SK-N-SH (cell line): ENCODE results near the gene TOX4. TPM values are rescaled to one million over a fixed set of nuclear protein-coding genes. Genes with fewer than 3 reads are reported as not detected.

ENCODE experiments used
- CTCF ChIA-PET: fragments of 300-600, 350-600 bp; formaldehyde crosslinking; extraction: SDS; loops from one replicate; lab custom pipeline; 2021; lab: Yijun Ruan, JAX
- POLR2A ChIA-PET: fragments of 350-600 bp; sonication (Branson Sonifier 250); formaldehyde crosslinking; extraction: SDS; loops from one replicate; lab custom pipeline; 2020; ENCODE audit warnings: antibody characterized with exemption, inconsistent platforms; lab: Yijun Ruan, JAX
- DNase-seq: peaks from one replicate; pipeline ENCODE4 v3.0.0; 2012
- H2AFZ ChIP-seq: fragments of 200-600 bp; sonication (generic); 2 replicates; pipeline ENCODE4 v1.8.1; 2016; ENCODE audit warnings: antibody characterized with exemption, mild to moderate bottlenecking, low read depth
- H3F3A ChIP-seq: fragments of 200-600 bp; sonication (generic); replicated peaks from 2 replicates; pipeline ENCODE3; 2016; ENCODE audit warnings: antibody characterized with exemption, mild to moderate bottlenecking; ENCODE audit not compliant: insufficient read depth
- H3K27ac ChIP-seq, 2 experiments: fragments of 200-500 bp in 1 of 2; fragments of 200-600 bp in 1 of 2; sonication (Bioruptor generic) in 1 of 2; sonication (generic), shearing (Covaris generic) in 1 of 2; 2 replicates each; pipeline versions ENCODE4 v1.5.1 to v1.6.1; 2014 to 2016; ENCODE audit warnings: low read depth in 2 of 2, inconsistent platforms in 1 of 2, low read length in 1 of 2, mild to moderate bottlenecking in 1 of 2, mixed read lengths in 1 of 2
- H3K27me3 ChIP-seq: fragments of 200-600 bp; sonication (generic), shearing (Covaris generic); 2 replicates; pipeline ENCODE4 v1.6.1; 2016; ENCODE audit warnings: mixed run types; ENCODE audit not compliant: insufficient read depth
- H3K36me3 ChIP-seq, 2 experiments: fragments of 200-500 bp in 1 of 2; fragments of 200-600 bp in 1 of 2; sonication (Bioruptor generic) in 1 of 2; sonication (generic) in 1 of 2; replicated peaks in 1 of 2; 2 replicates each; pipeline versions ENCODE3 to v1.5.1; 2014 to 2016; ENCODE audit warnings: low read length in 1 of 2, mild to moderate bottlenecking in 1 of 2; ENCODE audit not compliant: insufficient read depth in 2 of 2, control insufficient read depth in 1 of 2
- H3K4me1 ChIP-seq, 2 experiments: fragments of 200-500 bp in 1 of 2; fragments of 200-600 bp in 1 of 2; sonication (Bioruptor generic) in 1 of 2; sonication (generic), shearing (Covaris generic) in 1 of 2; 2 replicates each; pipeline versions ENCODE4 v1.5.1 to v1.6.1; 2014 to 2016; ENCODE audit warnings: low read depth in 1 of 2, low read length in 1 of 2, mixed run types in 1 of 2; ENCODE audit not compliant: insufficient read depth in 2 of 2, control insufficient read depth in 1 of 2
- H3K4me2 ChIP-seq: fragments of 200-600 bp; sonication (generic), shearing (Covaris generic); 2 replicates; pipeline ENCODE4 v1.6.1; 2017; ENCODE audit warnings: mixed run types
- H3K4me3 ChIP-seq, 2 experiments: fragments of 200-500 bp in 1 of 2; fragments of 200-600 bp in 1 of 2; sonication (Bioruptor generic) in 1 of 2; sonication (generic), shearing (Covaris generic) in 1 of 2; 2 replicates each; pipeline versions ENCODE4 v1.5.1 to v1.8.1; 2014 to 2016; ENCODE audit warnings: low read depth in 2 of 2, inconsistent platforms in 1 of 2, low read length in 1 of 2, mild to moderate bottlenecking in 1 of 2, mixed read lengths in 1 of 2, moderate library complexity in 1 of 2
- H3K79me2 ChIP-seq: fragments of 200-600 bp; sonication (generic); 2 replicates; pipeline ENCODE4 v1.8.1; 2017; ENCODE audit warnings: mild to moderate bottlenecking; ENCODE audit not compliant: insufficient read depth
- H3K9ac ChIP-seq: fragments of 200-600 bp; sonication (generic); 2 replicates; pipeline ENCODE4 v1.6.1; 2017; ENCODE audit warnings: mixed run types
- H3K9me2 ChIP-seq: fragments of 200-600 bp; sonication (generic); 2 replicates; pipeline ENCODE4 v1.6.1; 2017; ENCODE audit warnings: mixed run types
- H3K9me3 ChIP-seq: fragments of 200-600 bp; sonication (generic); 2 replicates; pipeline ENCODE4 v1.6.1; 2017; ENCODE audit warnings: mixed run types, mild to moderate bottlenecking, moderate library complexity
- H4K20me1 ChIP-seq: fragments of 200-600 bp; sonication (generic); 2 replicates; pipeline ENCODE4 v1.6.1; 2017; ENCODE audit warnings: mild to moderate bottlenecking, mixed run types; ENCODE audit not compliant: insufficient read depth
- CHD2 ChIP-seq: fragments of 150-350 bp; IDR thresholded peaks from 2 replicates; pipeline ENCODE4 v1.6.1; 2018; ENCODE audit warnings: low read length; ENCODE audit not compliant: partially characterized antibody
- EZH2phosphoT487 ChIP-seq: fragments of 200-600 bp; sonication (generic); IDR thresholded peaks from 2 replicates; pipeline ENCODE4 v1.6.1; 2017; ENCODE audit warnings: low read depth, mixed run types, mild to moderate bottlenecking, antibody characterized with exemption, moderate library complexity, borderline replicate concordance
- FOSL2 ChIP-seq: IDR thresholded peaks from 2 replicates; pipeline ENCODE4 v1.4.0; 2012; ENCODE audit warnings: low read depth, mild to moderate bottlenecking, moderate library complexity, borderline replicate concordance
- FOXJ3 ChIP-seq: sonication (generic); formaldehyde crosslinking; IDR thresholded peaks from 2 replicates; pipeline ENCODE4 v1.5.1; 2020; ENCODE audit warnings: mild to moderate bottlenecking, missing genetic modification reagents
- GATA2 ChIP-seq: sonication (generic); formaldehyde crosslinking; IDR thresholded peaks from 2 replicates; pipeline ENCODE4 v1.5.0; 2020; ENCODE audit warnings: mild to moderate bottlenecking, missing genetic modification reagents
- JUND ChIP-seq: IDR thresholded peaks from 2 replicates; pipeline ENCODE4 v1.4.0; 2012
- MAX ChIP-seq: IDR thresholded peaks from 2 replicates; pipeline ENCODE4 v1.4.0; 2012; ENCODE audit warnings: low read depth
- NFIC ChIP-seq: IDR thresholded peaks from 2 replicates; pipeline ENCODE4 v1.4.0; 2012; ENCODE audit warnings: borderline replicate concordance
- POLR2AphosphoS5 ChIP-seq: IDR thresholded peaks from 2 replicates; pipeline ENCODE4 v1.6.1; 2012; ENCODE audit warnings: low read depth, low read length
- RAD21 ChIP-seq: IDR thresholded peaks from 2 replicates; pipeline ENCODE4 v1.6.1; 2012; ENCODE audit warnings: mild to moderate bottlenecking, low read length
- REST ChIP-seq: IDR thresholded peaks from 2 replicates; pipeline ENCODE4 v1.6.1; 2012; ENCODE audit warnings: mild to moderate bottlenecking, low read depth, low read length, moderate library complexity
- TCF12 ChIP-seq: IDR thresholded peaks from 2 replicates; pipeline ENCODE4 v1.4.0; 2012
- USF1 ChIP-seq: IDR thresholded peaks from 2 replicates; pipeline ENCODE4 v1.4.0; 2012; ENCODE audit warnings: low read depth, borderline replicate concordance
- YY1 ChIP-seq: IDR thresholded peaks from 2 replicates; pipeline ENCODE4 v1.4.0; 2012; ENCODE audit warnings: low read depth, mild to moderate bottlenecking
- ZBTB33 ChIP-seq: IDR thresholded peaks from 2 replicates; pipeline ENCODE4 v1.4.0; 2012; ENCODE audit warnings: low read depth, borderline replicate concordance
- WGBS: methylation state at CpG from one replicate; pipeline ENCODE4 v1.1.6; 2017; ENCODE audit warnings: low lambda C conversion rate; 5-methylcytosine and 5-hydroxymethylcytosine counted together
- polyA plus RNA-seq, 3 experiments: library from polyadenylated mRNA; depleted of rRNA; stranded (reverse); fragments of >200 nt; gene quantifications; 2 replicates each; pipeline ENCODE4 v1.2.3, GENCODE V29; 2012
- TF ChIP-seq, protein P1 (sequence below): fragments of 150-350 bp; IDR thresholded peaks from 2 replicates; pipeline ENCODE4 v1.6.1; 2017; ENCODE audit warnings: antibody characterized with exemption, low read length, low read depth, borderline replicate concordance

Gene TOX4
- polyA plus RNA-seq, 1 of the 3 experiments (the other 2 are of a cell fraction) = 52.3 TPM

DNA sequence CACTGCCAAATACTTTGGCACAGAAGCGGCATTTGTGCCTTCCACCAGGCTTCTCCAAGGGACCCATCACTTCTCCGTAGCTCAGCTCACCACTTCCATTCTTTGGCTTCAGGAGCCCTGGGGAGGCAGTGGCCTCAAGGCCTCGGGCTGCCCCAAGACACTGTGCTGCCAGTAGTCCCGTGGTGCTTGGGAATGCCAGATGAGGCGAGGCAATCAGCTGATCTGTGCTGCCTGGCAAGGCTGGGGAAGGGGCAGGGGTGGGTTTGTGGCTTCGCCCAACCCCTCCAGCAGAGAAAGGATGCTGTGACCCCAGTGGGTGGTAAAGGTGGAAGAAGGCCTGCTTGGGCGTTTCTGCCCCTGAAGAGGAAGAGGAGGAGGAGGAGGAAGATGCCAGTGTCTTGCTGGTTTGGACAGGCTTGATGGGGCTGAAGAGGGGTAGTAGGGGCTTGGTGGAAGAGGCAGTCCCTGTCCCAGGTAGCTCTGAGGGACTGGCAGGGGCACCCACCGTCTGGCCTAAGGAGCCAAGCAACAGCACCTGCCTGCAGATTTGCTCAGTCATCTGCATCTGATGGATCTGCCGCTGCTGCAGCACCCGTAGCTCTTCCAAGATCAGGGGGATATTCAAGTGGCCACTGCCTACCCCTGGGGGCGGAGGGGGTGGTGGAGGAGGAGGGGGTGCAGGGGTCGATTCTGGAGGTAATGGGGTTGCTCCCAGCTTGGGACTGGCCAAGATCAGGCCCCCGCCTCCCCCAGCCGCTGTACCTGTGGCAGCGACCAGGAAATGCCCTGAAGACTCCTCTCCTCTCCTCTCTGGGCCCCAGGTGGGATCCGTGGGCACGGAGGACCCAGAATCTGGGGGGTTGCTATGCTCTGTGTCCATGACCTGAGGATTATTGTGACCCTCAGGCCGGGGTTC is 47.8 kb downstream of the TOX4 start (continued):
- no peak for TF ChIP-seq GATA2

DNA sequence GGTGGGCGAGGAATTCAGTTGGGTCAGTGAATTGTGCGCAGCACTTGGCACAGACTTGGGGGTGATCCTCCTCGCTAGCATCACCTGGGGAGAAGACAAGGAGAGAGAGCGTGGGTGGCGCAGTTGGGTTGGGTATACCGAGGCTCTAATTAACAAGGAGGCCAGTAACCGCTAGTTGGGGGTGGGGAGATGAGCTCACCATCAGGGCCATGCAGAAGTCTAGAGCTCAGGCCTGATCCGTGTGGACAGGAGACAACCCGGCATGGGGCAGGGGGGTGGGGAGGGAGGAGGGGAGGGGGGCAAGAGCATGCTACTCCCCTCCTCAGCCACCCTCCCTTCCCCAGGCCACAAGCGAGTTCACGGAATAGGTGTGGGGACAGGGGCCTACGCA is 48.6 kb downstream of the TOX4 start:
- peaks cover 0 to 16% of the 10 kb centered on the region in 2 experiments; a peak in 1 of 4 replicates for H3K4me1 ChIP-seq
- peak overlapping the region; percentile 80; the same call in 1 of the 2 replicates for H3K9ac ChIP-seq
- H3K4me3 ChIP-seq = peak overlapping the region; percentile 75 to 77
- WGBS = 35% methylated on average over 11 of the region's 12 CpGs
- no peaks in the 10 kb centered on the region; the same call in 1 of the 2 replicates for H3K79me2 ChIP-seq
- no peak overlapping the region for H2AFZ ChIP-seq
- ChIA-PET POLR2A (interaction anchor here (0.9 to 2.8 kb wide), 2 partner anchors 14 to 49 kb away, joined by 5 to 36 read pairs; partner anchors contain the start of genes METTL3, RAB2B and TOX4), CTCF (interaction anchor here (1.1 to 1.3 kb wide), 4 partner anchors 9 to 48 kb away, joined by 3 to 7 read pairs (median 4); partner anchors contain the start of gene TOX4)
- peak overlapping the region; percentile 89 for H3K4me2 ChIP-seq
- H3K9me3 ChIP-seq = no peaks in the 10 kb centered on the region
- no peaks in the 10 kb centered on the region for H3K9me2 ChIP-seq
- H4K20me1 ChIP-seq = no peaks in the 10 kb centered on the region
- H3K27ac ChIP-seq = peak overlapping the region in 1 of 2 experiments; percentile 82; a peak in 2 of 4 replicates
- no peak for TF ChIP-seq NFIC
- TF ChIP-seq EZH2phosphoT487 = no peak
- TF ChIP-seq MAX = no peak
- no peak for TF ChIP-seq FOSL2
- TF ChIP-seq USF1 = no peak
- TF ChIP-seq TCF12 = no peak
- TF ChIP-seq CHD2 = no peak
- no peak for TF ChIP-seq ZBTB33
- TF ChIP-seq GATA2 = no peak
- no peak for TF ChIP-seq POLR2AphosphoS5
- TF ChIP-seq JUND = no peak
- TF ChIP-seq YY1 = no peak
- no peak for TF ChIP-seq RAD21
- TF ChIP-seq, protein P1, sequence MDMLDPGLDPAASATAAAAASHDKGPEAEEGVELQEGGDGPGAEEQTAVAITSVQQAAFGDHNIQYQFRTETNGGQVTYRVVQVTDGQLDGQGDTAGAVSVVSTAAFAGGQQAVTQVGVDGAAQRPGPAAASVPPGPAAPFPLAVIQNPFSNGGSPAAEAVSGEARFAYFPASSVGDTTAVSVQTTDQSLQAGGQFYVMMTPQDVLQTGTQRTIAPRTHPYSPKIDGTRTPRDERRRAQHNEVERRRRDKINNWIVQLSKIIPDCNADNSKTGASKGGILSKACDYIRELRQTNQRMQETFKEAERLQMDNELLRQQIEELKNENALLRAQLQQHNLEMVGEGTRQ = no peak
- TF ChIP-seq FOXJ3 (CRISPR knock-in tag) = no peak
- TF ChIP-seq REST = no peak
- TF ChIP-seq, all 33 proteins: peak for 0
- Histone ChIP-seq H3K27me3 (peaks cover 6% of the 10 kb centered on the region; the same call in 1 of the 2 replicates), H3K36me3 (peaks cover 0 to 5% of the 10 kb centered on the region in 2 experiments), H3F3A (no peaks in the 10 kb centered on the region)
- DNase-seq = peak; percentile 61
